Measurements from ENCODE around the gene RFC1. TPM values are rescaled to one million over a fixed set of nuclear protein-coding genes. Genes with fewer than 3 reads are reported as not detected.

The RFC1 gene
- total RNA-seq, 1 experiment from 2014 or later: 65.7 TPM

DNA sequence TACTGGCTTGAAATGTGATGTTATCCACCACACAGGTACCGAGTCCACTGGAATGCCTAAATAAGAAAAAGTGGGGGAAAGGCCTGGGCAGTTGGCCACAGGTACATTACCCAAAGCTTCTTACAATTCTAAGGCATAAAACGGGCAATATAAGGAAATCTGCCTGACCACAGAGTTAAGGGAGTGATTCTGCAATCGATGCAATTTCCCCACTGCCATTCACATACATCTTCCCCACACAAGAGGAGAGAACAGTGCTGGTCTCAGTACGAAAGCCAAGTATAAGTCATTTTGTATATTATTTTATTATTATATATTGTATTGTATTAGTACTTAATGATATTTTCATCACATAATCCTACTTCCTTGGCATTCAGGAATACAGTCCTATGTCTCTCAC is 30.6 kb downstream of the RFC1 start:
- H4K20me1 ChIP-seq (ENCODE audit: insufficient read depth): 0 out of 2 replicates have a peak, but pooled peaks cover 10% of the 10 kb centered on the region
- no peak overlapping the region for H2AFZ ChIP-seq
- peaks cover 72% of the 10 kb centered on the region for H3K79me2 ChIP-seq (ENCODE audit: low read depth)
- TF ChIP-seq CTCF (conservative IDR thresholded peaks at IDR 0.05) (no peak), EZH2 (IDR thresholded peaks at IDR 0.05; ENCODE audit: low read depth) (no peak)
- intact Hi-C loops (cut with micrococcal nuclease; ENCODE audit: unreplicated experiment): no loop called here
- H3F3A ChIP-seq (ENCODE audit: insufficient read depth, low read depth): no peaks in the 10 kb centered on the region; the same call in none of the 2 replicates
- no TSS peak for BruUV-seq (replicated peaks)
- H3K9me3 ChIP-seq (ENCODE audit: insufficient read depth, low read depth): no peaks in the 10 kb centered on the region
- DNase-seq: no peak
- H3K4me3 ChIP-seq: no peak overlapping the region
- CTCF ChIA-PET: interaction anchor here (0.6 kb wide), 1 partner anchor 154 kb away, joined by 4 read pairs; no protein-coding TSS in a partner anchor
- no peak overlapping the region for H3K4me2 ChIP-seq
- 0 out of 2 replicates have a peak, but pooled peaks cover 4% of the 10 kb centered on the region for H3K36me3 ChIP-seq (ENCODE audit: low read depth)
- H3K27ac ChIP-seq: no peak overlapping the region
- POLR2A ChIA-PET (ENCODE audit: unreplicated experiment): no interaction called here
- H3K9me2 ChIP-seq (ENCODE audit: insufficient read depth): 0 out of 2 replicates have a peak, but pooled peaks cover 4% of the 10 kb centered on the region
- no peaks in the 10 kb centered on the region for H3K4me1 ChIP-seq (replicated peaks; ENCODE audit: insufficient read depth)
- H3K27me3 ChIP-seq (ENCODE audit: insufficient read depth, low read depth): no peaks in the 10 kb centered on the region

GRCh38 chr4:39331191-39331590 is 35.0 kb downstream of the RFC1 start:
- Histone ChIP-seq H3K9me3 (ENCODE audit: insufficient read depth, low read depth) (no peaks in the 10 kb centered on the region), H3K36me3 (ENCODE audit: low read depth) (peaks cover 15% of the 10 kb centered on the region), H3K4me1 (replicated peaks; ENCODE audit: insufficient read depth) (no peaks in the 10 kb centered on the region), H3K27me3 (ENCODE audit: insufficient read depth, low read depth) (no peaks in the 10 kb centered on the region), H2AFZ (no peak overlapping the region), H3K79me2 (ENCODE audit: low read depth) (peaks cover 53% of the 10 kb centered on the region), H3K4me3 (no peak overlapping the region), H4K20me1 (ENCODE audit: insufficient read depth) (no peaks in the 10 kb centered on the region), H3F3A (ENCODE audit: insufficient read depth, low read depth) (peaks cover 3% of the 10 kb centered on the region), H3K27ac (no peak overlapping the region), H3K4me2 (no peak overlapping the region), H3K9me2 (ENCODE audit: insufficient read depth) (0 out of 2 replicates have a peak, but pooled peaks cover 4% of the 10 kb centered on the region)
- no peak for DNase-seq
- TF ChIP-seq EZH2 (IDR thresholded peaks at IDR 0.05; ENCODE audit: low read depth) (no peak), CTCF (conservative IDR thresholded peaks at IDR 0.05) (no peak)
- POLR2A ChIA-PET (ENCODE audit: unreplicated experiment): no interaction called here
- intact Hi-C loops (cut with micrococcal nuclease; ENCODE audit: unreplicated experiment): no loop called here
- BruUV-seq (replicated peaks): no TSS peak
- CTCF ChIA-PET: no interaction called here

GRCh38 chr4:39330353-39330752 is 35.8 kb downstream of the RFC1 start:
- intact Hi-C loops (cut with micrococcal nuclease; ENCODE audit: unreplicated experiment): loop anchor here (1.0 kb wide), 1 partner anchor 10 kb away; no protein-coding TSS in a partner anchor
- no peak overlapping the region for H3K4me2 ChIP-seq
- no peaks in the 10 kb centered on the region for H3K4me1 ChIP-seq (replicated peaks; ENCODE audit: insufficient read depth)
- no TSS peak for BruUV-seq (replicated peaks)
- H3K9me3 ChIP-seq (ENCODE audit: insufficient read depth, low read depth): no peaks in the 10 kb centered on the region
- ChIA-PET POLR2A (ENCODE audit: unreplicated experiment) (no interaction called here), CTCF (no interaction called here)
- 0 out of 2 replicates have a peak, but pooled peaks cover 4% of the 10 kb centered on the region for H3K9me2 ChIP-seq (ENCODE audit: insufficient read depth)
- DNase-seq: no peak
- no peak overlapping the region for H3K4me3 ChIP-seq
- peaks cover 20% of the 10 kb centered on the region for H3K36me3 ChIP-seq (ENCODE audit: low read depth)
- no peaks in the 10 kb centered on the region for H4K20me1 ChIP-seq (ENCODE audit: insufficient read depth)
- peaks cover 3% of the 10 kb centered on the region for H3F3A ChIP-seq (ENCODE audit: insufficient read depth, low read depth)
- no peak for TF ChIP-seq CTCF (conservative IDR thresholded peaks at IDR 0.05)
- no peak for TF ChIP-seq EZH2 (IDR thresholded peaks at IDR 0.05; ENCODE audit: low read depth)
- H3K27ac ChIP-seq: no peak overlapping the region
- H3K79me2 ChIP-seq (ENCODE audit: low read depth): peaks cover 47% of the 10 kb centered on the region
- H2AFZ ChIP-seq: no peak overlapping the region
- no peaks in the 10 kb centered on the region for H3K27me3 ChIP-seq (ENCODE audit: insufficient read depth, low read depth)
